Measurements from ENCODE around the gene CALML4. TPM values are rescaled to one million over a fixed set of nuclear protein-coding genes. Genes with fewer than 3 reads are reported as not detected.

The CALML4 gene
- total and polyA plus RNA-seq, 2 donors (not counting 3 experiments of a cell fraction or from before 2014, with no cell fraction given): 2.6 to 10.1 TPM

GRCh38 chr15:68143129-68143528, 62.0 kb downstream of the CALML4 start:
- no peak overlapping the region for H2AFZ ChIP-seq (ENCODE audit: low read depth, low read length)
- dilution Hi-C loops (cut with MboI; ENCODE audit: extremely low pct_ligation_motif_present, low sequenced_read_pairs): no loop called here
- no TSS peak for BruUV-seq (replicated peaks)
- ChIA-PET CTCF (interaction anchor here (0.8 to 1.5 kb wide), 2 partner anchors 11 to 14 kb away, joined by 3 to 5 read pairs; no protein-coding TSS in a partner anchor), POLR2A (interaction anchor here (0.5 kb wide), 1 partner anchor 134 kb away, joined by 3 read pairs; no protein-coding TSS in a partner anchor)
- no peaks in the 10 kb centered on the region for H3K9me1 ChIP-seq (replicated peaks; ENCODE audit: control insufficient read depth, extremely low read depth, insufficient read depth, low read length)
- no peak overlapping the region for H3K27ac ChIP-seq (ENCODE audit: insufficient read depth, low read depth, low read length)
- H3K36me3 ChIP-seq (ENCODE audit: control insufficient read depth in 2 of 2, extremely low read depth in 1 of 2, insufficient read depth in 2 of 2, low read length in 2 of 2): peaks cover 0 to 3% of the 10 kb centered on the region in 2 experiments
- TF ChIP-seq, protein P1, sequence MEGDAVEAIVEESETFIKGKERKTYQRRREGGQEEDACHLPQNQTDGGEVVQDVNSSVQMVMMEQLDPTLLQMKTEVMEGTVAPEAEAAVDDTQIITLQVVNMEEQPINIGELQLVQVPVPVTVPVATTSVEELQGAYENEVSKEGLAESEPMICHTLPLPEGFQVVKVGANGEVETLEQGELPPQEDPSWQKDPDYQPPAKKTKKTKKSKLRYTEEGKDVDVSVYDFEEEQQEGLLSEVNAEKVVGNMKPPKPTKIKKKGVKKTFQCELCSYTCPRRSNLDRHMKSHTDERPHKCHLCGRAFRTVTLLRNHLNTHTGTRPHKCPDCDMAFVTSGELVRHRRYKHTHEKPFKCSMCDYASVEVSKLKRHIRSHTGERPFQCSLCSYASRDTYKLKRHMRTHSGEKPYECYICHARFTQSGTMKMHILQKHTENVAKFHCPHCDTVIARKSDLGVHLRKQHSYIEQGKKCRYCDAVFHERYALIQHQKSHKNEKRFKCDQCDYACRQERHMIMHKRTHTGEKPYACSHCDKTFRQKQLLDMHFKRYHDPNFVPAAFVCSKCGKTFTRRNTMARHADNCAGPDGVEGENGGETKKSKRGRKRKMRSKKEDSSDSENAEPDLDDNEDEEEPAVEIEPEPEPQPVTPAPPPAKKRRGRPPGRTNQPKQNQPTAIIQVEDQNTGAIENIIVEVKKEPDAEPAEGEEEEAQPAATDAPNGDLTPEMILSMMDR (IDR thresholded peaks at IDR 0.05; ENCODE audit: extremely low read depth in 1 of 2, insufficient read depth in 1 of 2, low read depth in 1 of 2, low read length in 2 of 2): no peak
- no peak for TF ChIP-seq FOS (IDR thresholded peaks at IDR 0.05; ENCODE audit: borderline replicate concordance, insufficient read depth, low read length)
- no peak for TF ChIP-seq EZH2 (IDR thresholded peaks at IDR 0.05; ENCODE audit: borderline replicate concordance, low read depth, low read length, severe bottlenecking)
- no peak overlapping the region for H3K4me3 ChIP-seq (replicated peaks in 1 of 3; ENCODE audit: insufficient read depth in 1 of 3, low read depth in 1 of 3, low read length in 3 of 3)
- H3K79me2 ChIP-seq (ENCODE audit: control insufficient read depth, insufficient read depth, low read length): peaks cover under 1% of the 10 kb centered on the region
- no peak overlapping the region for H3K4me2 ChIP-seq (ENCODE audit: insufficient read depth, low read length)
- no peaks in the 10 kb centered on the region for H3K4me1 ChIP-seq (ENCODE audit: control insufficient read depth, extremely low read depth, insufficient read depth, low read length)
- intact Hi-C loops (cut with micrococcal nuclease): no loop called here
- DNase-seq (ENCODE audit: low read depth, low spot score) (no peak), FAIRE-seq (no peak)
- H3K27me3 ChIP-seq (ENCODE audit: control insufficient read depth in 2 of 2, insufficient read depth in 2 of 2, low read length in 2 of 2): no peaks in the 10 kb centered on the region
- no peaks in the 10 kb centered on the region for H3K9me3 ChIP-seq (replicated peaks; ENCODE audit: control insufficient read depth, insufficient read depth, low read length)
- H3K9ac ChIP-seq (replicated peaks; ENCODE audit: extremely low read depth, insufficient read depth, low read length): no peak overlapping the region
- H4K20me1 ChIP-seq (replicated peaks; ENCODE audit: control insufficient read depth, extremely low read depth, insufficient read depth, low read length): peaks cover 2% of the 10 kb centered on the region

Other genes with a start within 250 kb of the CALML4 start
- gene PIAS1, start 151.0 kb downstream of the CALML4 start, total RNA-seq: 24.2 and 32.3 TPM in 2 replicates
- gene PIAS1, start 151.0 kb downstream of the CALML4 start, polyA plus RNA-seq: 23.7 and 29.0 TPM in 2 replicates
- 48.0 and 53.9 TPM in 2 replicates for gene CLN6, start 24.4 kb upstream of the CALML4 start, total RNA-seq
- 75.5 and 83.7 TPM in 2 replicates for gene CLN6, start 24.4 kb upstream of the CALML4 start, polyA plus RNA-seq
- 33.2 TPM in 2 replicates for gene FEM1B, start 72.4 kb upstream of the CALML4 start, total RNA-seq
- 11.1 and 16.3 TPM in 2 replicates for gene FEM1B, start 72.4 kb upstream of the CALML4 start, polyA plus RNA-seq
- gene ITGA11, start 226.8 kb upstream of the CALML4 start, total RNA-seq: 0.18 and 0.58 TPM in 2 replicates
- gene ITGA11, start 226.8 kb upstream of the CALML4 start, polyA plus RNA-seq: 0.83 and 1.0 TPM in 2 replicates

Measured in endothelial cell of umbilical vein (primary cell).